ENCODE measurements around the gene HBA2.
"Not testable (repeated sequence)": the region's sequence is repeated elsewhere in the genome, so short reads cannot be mapped to it uniquely, and the experiment has no call there.

The HBA2 gene

DNA sequence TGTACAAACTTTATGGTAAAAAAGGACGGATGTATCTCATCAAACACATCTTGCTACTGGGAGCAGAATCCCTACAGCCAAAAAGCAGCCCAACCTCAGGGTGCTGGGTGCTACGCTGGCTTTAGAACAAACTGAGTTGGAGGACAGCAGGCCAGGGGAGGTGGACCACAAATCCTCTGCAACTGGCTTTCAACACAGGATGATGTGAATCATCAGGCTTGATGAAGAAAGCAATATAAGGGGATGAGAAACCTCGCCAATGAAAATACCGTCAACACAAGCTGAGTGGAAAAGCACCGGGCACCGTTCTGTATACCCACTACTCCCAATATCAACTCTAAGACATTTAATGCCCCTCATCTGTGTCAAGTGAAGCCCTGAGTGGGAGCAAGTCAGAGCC is 21.8 kb downstream of the HBA2 start:
- no peak for DNase-seq (ENCODE audit: low spot score)

DNA sequence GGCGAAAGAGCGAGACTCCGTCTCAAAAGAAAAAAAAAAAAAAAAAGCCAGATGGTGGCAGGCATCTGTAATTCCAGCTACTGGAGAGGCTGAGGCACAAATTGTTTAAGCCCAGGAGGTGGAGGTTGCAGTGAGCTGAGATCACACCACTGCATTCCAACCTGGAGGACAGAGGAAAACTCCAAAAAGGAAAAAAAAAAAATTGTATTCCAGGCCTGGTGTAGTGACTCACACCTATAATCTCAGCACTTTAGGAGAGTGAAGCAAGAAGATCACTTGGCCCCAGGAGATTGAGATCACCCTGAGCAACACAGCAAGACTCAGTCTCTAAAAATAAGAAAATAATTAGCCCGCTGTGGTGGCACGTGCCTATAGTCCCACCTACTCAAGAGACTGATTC is 27.7 kb downstream of the HBA2 start:
- DNase-seq (ENCODE audit: low spot score): no peak

DNA sequence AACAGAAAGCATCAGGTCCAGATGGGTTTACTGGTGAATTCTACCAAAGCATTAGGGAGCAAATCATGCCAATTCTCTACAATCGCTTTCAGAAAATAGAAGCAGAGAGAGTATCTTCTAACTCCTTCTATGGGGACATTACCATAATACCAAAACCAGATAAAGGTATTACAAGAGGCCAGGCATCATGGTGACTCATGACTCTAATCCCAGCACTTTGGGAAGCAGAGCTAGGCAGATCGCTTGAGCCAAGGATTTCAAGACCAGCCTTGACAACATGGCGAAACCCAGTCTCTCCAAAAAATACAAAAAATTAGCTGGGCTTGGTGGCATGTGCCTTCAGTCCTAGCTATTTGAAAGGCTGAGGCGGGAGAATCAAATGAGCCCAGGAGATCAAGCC is 30.6 kb downstream of the HBA2 start:
- no peak for DNase-seq (ENCODE audit: low spot score)

DNA sequence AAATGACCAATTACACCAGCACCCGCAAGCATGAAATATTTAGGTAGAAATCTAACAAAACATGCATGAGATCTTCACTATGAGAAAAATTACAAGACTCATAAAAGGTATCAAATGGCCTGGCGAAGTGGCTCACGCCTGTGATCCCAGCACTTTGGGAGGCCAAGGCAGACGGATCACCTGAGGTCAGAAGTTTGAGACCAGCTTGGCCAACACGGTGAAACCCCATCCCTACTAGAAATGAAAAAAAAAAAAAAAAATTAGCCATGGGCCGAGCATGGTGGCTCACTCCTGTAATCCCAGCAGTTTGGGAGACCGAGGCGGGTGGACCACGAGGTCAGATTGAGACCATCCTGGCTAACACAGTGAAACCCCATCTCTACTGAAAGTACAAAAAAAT is 31.4 kb downstream of the HBA2 start:
- not testable (repeated sequence) for DNase-seq (ENCODE audit: low spot score)

DNA sequence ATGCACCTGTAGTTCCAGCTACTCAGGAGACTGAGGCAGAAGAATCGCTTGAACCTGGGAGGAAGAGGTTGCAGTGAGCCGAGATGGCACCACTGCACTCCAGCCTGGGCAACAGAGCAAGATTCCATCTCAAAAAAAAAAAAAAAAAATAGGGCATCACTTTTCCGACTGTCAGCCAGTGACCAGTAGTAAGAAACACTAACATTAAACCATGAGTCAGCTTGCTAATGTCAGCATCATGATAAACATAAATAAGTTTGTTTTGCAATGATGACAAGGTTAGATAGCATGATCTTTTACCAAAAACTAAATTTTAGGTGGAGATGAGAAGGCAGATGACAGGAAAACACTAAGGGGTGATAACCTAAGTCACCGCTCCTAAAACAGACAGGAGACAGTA is 36.7 kb downstream of the HBA2 start:
- not testable (repeated sequence) for DNase-seq (ENCODE audit: low spot score)

DNA sequence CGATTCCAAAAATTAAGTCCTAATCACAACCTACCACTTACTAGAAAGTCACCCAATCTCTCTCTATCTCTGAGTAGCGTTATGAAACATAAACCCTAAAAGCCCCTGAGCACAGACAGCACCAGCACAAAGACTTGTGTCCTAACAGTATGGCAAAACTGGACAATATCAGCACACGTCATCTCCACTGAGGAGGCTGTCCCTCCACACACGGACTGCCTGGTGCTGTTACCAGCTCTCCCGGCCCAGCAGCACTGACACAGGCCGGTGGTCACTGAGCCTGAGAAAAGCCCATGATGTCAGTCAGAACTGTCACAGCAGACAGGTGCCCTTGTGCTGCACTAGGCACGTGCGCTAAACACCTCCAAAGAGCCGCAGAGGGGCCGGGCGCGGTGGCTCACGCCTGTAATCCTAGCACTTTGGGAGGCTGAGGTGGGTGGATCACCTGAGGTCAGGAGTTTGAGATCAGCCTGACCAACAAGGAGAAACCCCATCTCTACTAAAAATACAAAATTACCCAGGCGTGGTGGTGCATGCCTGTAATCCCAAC is 39.0 kb downstream of the HBA2 start:
- DNase-seq (ENCODE audit: low spot score): not testable (repeated sequence)

DNA sequence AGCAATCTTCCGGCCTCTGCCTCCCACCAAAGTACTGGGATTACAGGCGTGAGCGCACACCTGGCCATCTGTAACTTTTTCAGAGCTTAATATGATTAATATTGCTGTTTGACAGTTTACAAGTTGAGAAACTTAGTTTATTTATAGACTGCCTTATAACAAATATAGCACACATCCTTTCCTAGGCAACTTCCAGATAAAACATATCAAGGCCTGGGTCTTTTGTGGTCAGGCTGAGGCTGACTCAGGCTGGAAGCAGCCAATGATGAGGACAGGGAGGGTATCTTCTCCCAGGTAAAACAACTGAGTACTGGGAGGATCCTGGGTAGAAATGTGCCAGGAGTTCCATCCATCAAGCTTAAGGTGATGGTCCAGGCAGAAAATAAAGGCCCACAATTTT is 40.3 kb downstream of the HBA2 start:
- no peak for DNase-seq (ENCODE audit: low spot score)

DNA sequence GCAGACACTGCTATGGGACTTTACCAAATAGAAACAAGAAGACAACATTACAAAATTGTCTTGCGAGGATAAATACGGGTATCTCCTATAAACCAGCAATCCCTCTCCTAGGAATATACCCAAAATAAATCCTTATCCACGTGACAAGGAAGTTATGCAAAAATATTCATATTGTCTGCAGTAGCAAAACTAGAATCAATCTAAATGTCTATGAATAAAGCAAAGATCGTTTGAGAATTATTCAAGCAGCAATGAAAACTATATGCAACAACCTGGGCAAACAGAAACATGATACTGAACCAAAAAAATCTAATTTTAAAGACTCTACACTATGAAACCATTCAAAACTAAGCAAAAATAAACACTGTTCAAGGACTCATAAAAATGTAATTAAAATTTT is 47.3 kb downstream of the HBA2 start:
- DNase-seq (ENCODE audit: low spot score): no peak
